ENCODE measurements around the gene MXRA8.
"Not testable (repeated sequence)": the region's sequence is repeated elsewhere in the genome, so short reads cannot be mapped to it uniquely, and the experiment has no call there.

The MXRA8 gene

GRCh38 chr1:1358433-1359271 lies at the start of gene MXRA8:
Gene MXRA8, minus strand, starts transcription at chr1:1358555. Its CDS starts 51 bp downstream, at chr1:1358504.
- DNase-seq: no peak

- DNase-seq: no peak
Observed at GRCh38 chr1:1407636-1408318, 49.4 kb upstream of the MXRA8 start.

GRCh38 chr1:1406821-1407635 lies 48.7 kb upstream of the MXRA8 start, which contains the start of gene MRPL20:
Gene MRPL20, minus strand, starts transcription at chr1:1407293. Its CDS starts 76 bp downstream, at chr1:1407217.
- DNase-seq: peak; percentile 88

- DNase-seq: no peak
Observed at GRCh38 chr1:1406101-1406820, 47.9 kb upstream of the MXRA8 start.

- DNase-seq: no peak
Observed at GRCh38 chr1:1403653-1404052, 45.3 kb upstream of the MXRA8 start.

- not testable (repeated sequence) for DNase-seq
Observed at GRCh38 chr1:1402901-1403392, 44.6 kb upstream of the MXRA8 start.

- DNase-seq: peak; percentile 21
Observed at GRCh38 chr1:1402072-1402900, 43.9 kb upstream of the MXRA8 start.

GRCh38 chr1:1401457-1402010 lies 43.2 kb upstream of the MXRA8 start:
- DNase-seq: no peak

GRCh38 chr1:1400576-1401456 lies 42.5 kb upstream of the MXRA8 start:
- DNase-seq: no peak

- DNase-seq: no peak
Observed at GRCh38 chr1:1399872-1400575, 41.7 kb upstream of the MXRA8 start.

- peak; percentile 97 for DNase-seq
Observed at GRCh38 chr1:1399187-1399871, 41.0 kb upstream of the MXRA8 start, which contains the start of gene CCNL2. Gene CCNL2, minus strand, starts transcription at chr1:1399335. Its CDS starts 29 bp downstream, at chr1:1399306.

GRCh38 chr1:1398677-1399186 lies 40.4 kb upstream of the MXRA8 start:
- no peak for DNase-seq

- DNase-seq: no peak
Observed at GRCh38 chr1:1397839-1398523, 39.6 kb upstream of the MXRA8 start.

GRCh38 chr1:1395166-1395565 lies 36.8 kb upstream of the MXRA8 start:
- no peak for DNase-seq

GRCh38 chr1:1394116-1394515 lies 35.8 kb upstream of the MXRA8 start:
- no peak for DNase-seq

- no peak for DNase-seq
Observed at GRCh38 chr1:1393428-1393827, 35.1 kb upstream of the MXRA8 start.

GRCh38 chr1:1393014-1393413 lies 34.7 kb upstream of the MXRA8 start:
- no peak for DNase-seq

GRCh38 chr1:1391225-1391624 lies 32.9 kb upstream of the MXRA8 start:
- DNase-seq: no peak

All from KG1 (cell line).